Umbilical cord (tissue), 2 donors: ENCODE results near the gene CABP1. TPM values are rescaled to one million over a fixed set of nuclear protein-coding genes. Genes with fewer than 3 reads are reported as not detected.
"Not testable (repeated sequence)": the region's sequence is repeated elsewhere in the genome, so short reads cannot be mapped to it uniquely, and the experiment has no call there.

Experiments
- DNase-seq: peaks from one replicate; pipeline ENCODE4 v3.0.0-alpha.2; 2015; ENCODE audit warnings: low spot score
- total RNA-seq: library from RNA; depleted of rRNA; stranded (reverse); fragments of >200 nt; gene quantifications from one replicate; pipeline ENCODE4 v1.2.3, GENCODE V29; 2014; ENCODE audit warnings: low replicate concordance; ENCODE audit not compliant: insufficient read depth

CABP1 gene
- total RNA-seq, 1 donor from 2014 or later = 3.9 TPM

DNA sequence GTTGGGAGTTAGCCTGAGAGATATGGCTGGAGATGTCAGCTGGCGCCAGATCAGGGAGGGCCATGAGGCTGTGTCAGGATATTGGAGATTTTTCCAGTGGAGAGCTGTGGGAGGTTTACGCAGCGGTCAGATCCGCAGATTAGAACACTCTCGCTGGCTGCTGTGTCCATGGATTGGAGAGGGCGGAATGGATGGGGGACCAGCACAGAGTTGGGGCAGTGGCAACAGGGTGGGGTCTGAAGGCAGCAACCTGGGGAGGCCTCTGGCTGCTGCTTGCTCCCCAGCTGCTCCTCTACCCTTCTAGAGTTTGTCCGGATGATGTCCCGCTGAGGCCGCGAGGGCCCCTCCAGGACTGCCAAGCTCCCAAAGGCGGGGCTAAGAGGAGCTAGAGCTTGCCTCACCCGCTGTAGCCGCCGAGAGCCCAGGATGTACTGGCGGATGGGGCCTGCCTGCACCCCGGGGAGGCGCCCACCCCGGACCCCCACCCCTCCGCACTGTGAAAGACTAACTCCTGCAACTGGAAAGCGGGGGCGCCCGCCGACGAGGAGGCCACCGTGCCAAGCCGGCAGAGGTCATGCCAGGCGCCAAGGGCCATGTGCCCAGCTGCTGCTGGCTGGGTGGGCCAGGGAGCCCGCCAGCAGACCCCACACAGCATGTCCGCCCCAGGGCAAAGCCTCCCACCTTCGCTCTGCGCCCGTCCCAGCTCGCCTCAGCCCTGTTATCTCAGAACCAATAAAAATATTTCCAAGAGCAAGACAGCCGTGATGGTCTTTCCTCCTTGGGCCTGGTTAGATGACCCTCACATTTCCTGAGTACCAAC is 26.4 kb downstream of the CABP1 start:
- DNase-seq = peak; percentile 32

GRCh38 chr12:120668091-120668867 is 27.9 kb downstream of the CABP1 start:
- no peak for DNase-seq

DNA sequence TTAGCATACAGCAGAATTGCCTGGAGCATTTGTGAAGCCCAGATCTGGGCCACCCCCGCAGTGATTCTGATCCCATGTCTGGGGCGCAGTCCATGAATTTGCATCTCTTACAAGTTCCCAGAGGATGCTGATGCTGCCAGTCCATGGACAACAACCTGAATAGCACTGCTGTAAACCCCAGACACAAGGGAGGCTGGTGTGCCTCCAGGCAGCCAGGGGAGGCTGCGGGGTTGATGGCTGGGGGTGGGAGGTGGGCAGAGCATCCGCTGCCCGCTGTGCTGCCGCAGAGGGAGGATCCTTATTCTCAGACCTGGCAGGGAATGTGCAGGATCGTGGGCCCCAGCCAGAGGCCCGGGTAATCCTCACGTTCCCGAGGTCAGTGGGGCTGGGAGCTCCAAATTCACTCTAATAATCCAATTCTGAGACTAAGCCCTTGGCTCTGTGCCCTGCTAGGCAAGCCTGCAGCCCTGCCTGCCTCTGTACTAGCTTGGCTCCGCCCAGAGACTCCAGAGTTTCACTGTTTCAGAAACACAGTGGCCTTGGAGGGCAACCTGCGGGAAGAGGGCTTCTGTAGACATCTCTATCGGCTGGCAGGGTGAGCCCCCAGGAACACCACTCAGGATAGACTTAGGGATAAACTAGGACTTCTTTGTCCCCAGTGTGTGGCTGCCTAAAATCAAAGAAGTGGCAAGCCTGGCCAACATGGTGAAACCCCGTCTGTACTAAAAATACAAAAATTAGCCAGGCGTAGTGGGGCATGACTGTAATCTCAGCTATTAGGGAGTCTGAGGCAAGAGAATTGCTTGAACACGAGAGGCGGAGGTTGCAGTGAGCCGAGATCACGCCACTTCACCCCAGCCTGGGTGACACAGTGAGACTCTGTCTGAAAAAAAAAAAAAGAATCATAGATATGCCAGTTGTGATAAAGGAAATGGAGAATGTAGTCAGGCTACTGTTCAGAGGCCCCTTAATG is 28.7 kb downstream of the CABP1 start:
- DNase-seq = peak; percentile 88

DNA sequence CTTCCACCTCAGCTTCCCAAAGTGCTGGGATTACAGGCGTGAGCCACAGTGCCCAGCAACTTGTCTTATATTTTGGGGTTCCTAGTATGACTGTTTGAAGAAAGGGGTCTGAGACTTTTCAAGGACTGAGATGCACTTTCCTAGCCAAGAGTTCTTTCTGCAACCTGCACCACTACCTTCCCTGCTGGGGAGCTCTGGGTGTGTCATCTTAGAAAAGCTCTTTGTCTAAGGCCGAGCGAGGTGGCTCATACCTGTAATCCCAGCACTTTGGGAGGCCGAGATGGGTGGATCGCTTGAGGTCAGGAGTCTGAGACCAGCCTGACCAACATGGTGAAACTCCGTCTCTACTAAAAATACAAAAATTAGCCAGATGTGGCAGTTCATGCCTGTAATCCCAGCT is 29.8 kb downstream of the CABP1 start:
- DNase-seq = not testable (repeated sequence)

DNA sequence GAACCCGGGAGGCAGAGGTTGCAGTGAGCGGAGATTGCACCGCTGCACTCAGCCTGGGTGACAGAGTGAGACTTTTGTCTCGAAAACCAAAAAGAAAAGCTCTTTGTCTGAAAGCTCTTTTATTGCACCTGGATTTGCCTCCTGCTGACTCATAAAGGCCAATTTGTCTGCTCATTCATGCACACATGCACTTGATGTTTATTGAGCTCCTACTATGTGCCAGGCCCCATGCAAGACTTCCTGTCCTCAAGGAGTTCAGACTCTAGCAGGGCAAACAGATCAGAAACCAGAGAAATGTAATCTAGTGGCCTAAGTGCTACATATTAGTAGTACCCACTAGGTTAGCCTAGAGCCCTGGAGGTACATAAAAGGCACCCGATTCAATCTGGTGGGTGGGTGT is 30.2 kb downstream of the CABP1 start:
- DNase-seq = no peak

- DNase-seq = no peak
Measured at GRCh38 chr12:120674097-120674636, 33.7 kb downstream of the CABP1 start.

- no peak for DNase-seq
Measured at GRCh38 chr12:120677765-120678473, 37.5 kb downstream of the CABP1 start.

DNA sequence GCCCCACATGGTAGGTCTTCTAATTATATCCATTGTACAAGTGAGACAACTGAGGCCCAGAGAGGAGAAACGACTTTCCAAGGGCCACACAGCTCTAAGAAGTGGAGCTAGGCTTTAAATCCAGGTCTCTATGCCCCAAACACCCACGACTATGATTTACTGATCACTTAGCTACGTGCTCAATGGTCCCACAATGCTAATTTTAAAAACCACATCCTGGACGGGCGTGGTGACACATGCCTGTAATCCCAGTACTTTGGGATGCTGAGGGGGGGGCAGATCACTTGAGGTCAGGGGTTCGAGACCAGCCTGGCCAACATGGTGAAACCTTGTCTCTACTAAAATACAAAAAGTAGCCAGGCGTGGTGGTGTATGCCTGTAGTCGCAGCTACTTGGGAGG is 38.1 kb downstream of the CABP1 start:
- DNase-seq = no peak

GRCh38 chr12:120680165-120680738 is 39.8 kb downstream of the CABP1 start:
- DNase-seq = no peak

- no peak for DNase-seq
Measured at GRCh38 chr12:120684523-120684932, 44.1 kb downstream of the CABP1 start.

DNA sequence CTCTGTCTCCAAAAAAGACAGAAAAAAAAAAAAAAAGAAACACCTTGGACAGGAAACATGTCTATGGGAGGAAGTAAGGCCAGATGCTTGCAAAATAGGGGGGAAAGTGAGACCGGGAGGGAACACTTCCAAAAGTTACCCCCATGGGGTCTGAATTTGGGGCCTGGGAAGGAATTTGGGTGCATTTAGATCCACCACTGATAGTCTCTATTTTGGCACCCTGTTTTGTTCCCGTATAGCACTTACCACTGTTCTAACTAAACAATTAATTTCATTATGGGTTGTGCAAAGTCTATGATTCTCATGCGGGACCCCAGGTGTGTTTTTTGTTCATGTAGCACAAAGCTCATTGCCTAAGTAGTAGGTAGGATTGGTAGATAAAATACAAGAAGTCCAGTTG is 45.1 kb downstream of the CABP1 start:
- no peak for DNase-seq

GRCh38 chr12:120686151-120686689 is 45.8 kb downstream of the CABP1 start:
- peak; percentile 99 for DNase-seq

GRCh38 chr12:120686690-120687577 is 46.5 kb downstream of the CABP1 start, which contains the start of gene MLEC:
TSS of gene MLEC (plus strand) at chr12:120687149. CDS start at chr12:120687297, 148 bp downstream.
- DNase-seq = peak; percentile 99

- DNase-seq = no peak
Measured at GRCh38 chr12:120687578-120688289, 47.3 kb downstream of the CABP1 start.

DNA sequence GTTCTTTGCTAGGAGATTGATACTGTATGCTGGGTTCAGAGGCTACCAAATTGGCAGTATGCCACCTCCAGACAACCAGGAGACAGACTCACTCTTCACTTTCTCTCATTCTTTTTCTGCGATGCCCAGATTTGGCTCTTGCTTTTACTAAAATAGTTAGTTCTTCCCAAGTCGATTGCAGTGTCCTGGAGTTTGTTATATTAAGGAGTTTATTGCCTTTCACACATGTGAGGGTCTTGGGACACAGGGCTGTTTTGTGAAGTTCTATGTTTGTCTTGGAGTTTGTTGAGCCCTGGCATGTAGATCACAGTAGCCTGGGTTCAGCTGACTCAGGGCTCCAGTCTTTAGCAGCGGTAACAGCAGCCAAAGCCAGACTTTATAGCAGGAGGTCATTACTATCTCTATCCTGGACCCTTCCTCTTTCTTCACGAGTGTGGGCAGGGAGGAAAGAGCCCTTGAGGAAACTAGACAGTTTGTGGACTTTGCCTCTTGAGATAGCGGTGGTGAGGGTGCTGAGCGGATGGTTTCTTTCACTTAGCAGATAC is 48.2 kb downstream of the CABP1 start:
- DNase-seq = peak; percentile 50

GRCh38 chr12:120689397-120690082 is 49.1 kb downstream of the CABP1 start:
- DNase-seq = no peak

GRCh38 chr12:120690083-120690450 is 49.6 kb downstream of the CABP1 start:
- no peak for DNase-seq
